Measurements from ENCODE around the gene FAM234A.

FAM234A gene

GRCh38 chr16:303760-304505 is 69.3 kb downstream of the FAM234A start:
- no peak for TF ChIP-seq CTCF (IDR thresholded peaks at IDR 0.05; ENCODE audit: borderline replicate concordance, insufficient read depth, low read depth, low read length)
- H3K4me3 ChIP-seq (ENCODE audit: low read depth, low read length) = no peak overlapping the region

- no peak for TF ChIP-seq CTCF (IDR thresholded peaks at IDR 0.05; ENCODE audit: borderline replicate concordance, insufficient read depth, low read depth, low read length)
- no peak overlapping the region for H3K4me3 ChIP-seq (ENCODE audit: low read depth, low read length)
These were observed 71.5 kb downstream of the FAM234A start for GRCh38 chr16:305916-306626.

- no peak for TF ChIP-seq CTCF (IDR thresholded peaks at IDR 0.05; ENCODE audit: borderline replicate concordance, insufficient read depth, low read depth, low read length)
These were observed 72.3 kb downstream of the FAM234A start for GRCh38 chr16:306911-307370.

DNA sequence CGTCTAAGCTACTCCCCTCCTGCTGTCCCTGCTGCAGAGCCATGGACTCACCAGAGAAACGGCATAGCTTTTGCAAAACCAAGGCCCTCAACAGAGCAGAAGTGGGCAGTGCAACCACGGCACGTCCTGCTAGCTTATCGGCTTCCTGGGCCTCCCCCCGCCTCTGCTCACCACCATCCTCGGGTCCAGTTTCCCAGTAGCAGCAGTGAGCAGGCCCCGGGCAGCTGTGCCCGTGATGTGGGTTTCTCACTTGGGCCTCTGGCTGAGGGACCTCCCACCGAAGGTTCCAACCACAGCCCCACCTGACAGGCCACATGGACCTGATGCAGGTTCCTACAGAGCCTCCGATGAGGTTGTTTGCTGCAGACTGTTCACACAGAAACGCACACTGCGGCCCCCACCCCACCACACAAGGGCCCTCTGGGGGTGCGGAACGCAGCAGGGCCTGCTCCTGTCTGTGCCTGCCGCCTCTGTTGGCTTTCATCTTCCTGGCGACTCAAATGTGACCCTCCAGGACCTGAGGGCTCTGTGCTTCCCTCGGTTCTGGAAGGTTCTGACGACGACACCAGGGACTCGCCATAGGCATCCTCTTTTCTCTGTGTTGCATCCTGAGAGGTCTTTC is 73.2 kb downstream of the FAM234A start:
- H3K4me3 ChIP-seq (ENCODE audit: low read depth, low read length) = no peak overlapping the region
- TF ChIP-seq CTCF (IDR thresholded peaks at IDR 0.05; ENCODE audit: borderline replicate concordance, insufficient read depth, low read depth, low read length) = no peak

More at GRCh38 chr16:306911-307370, 72.3 kb downstream of the FAM234A start:
- H3K4me3 ChIP-seq (ENCODE audit: low read depth, low read length) = no peak overlapping the region

DNA sequence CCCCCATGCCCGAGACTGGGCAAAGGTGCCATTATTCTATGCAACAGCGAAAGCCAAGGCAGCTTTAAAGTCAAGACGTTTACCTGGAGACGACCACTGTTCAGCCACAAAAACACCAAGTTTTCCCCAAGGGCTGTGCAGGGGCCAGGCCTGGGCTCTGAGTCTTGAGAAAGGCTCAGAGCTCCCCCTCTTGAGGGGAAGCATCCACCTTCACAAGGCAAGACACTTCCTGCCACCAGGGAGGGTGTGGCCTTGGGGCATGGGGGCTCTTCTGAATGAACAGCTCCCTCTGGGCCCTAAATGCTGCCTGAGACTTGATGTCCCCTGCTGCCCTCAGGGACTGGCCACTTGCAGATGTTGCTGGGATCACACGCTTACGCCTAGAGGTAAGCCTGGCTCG is 74.9 kb downstream of the FAM234A start:
- no peak overlapping the region for H3K4me3 ChIP-seq (ENCODE audit: low read depth, low read length)
- TF ChIP-seq CTCF (IDR thresholded peaks at IDR 0.05; ENCODE audit: borderline replicate concordance, insufficient read depth, low read depth, low read length) = no peak

DNA sequence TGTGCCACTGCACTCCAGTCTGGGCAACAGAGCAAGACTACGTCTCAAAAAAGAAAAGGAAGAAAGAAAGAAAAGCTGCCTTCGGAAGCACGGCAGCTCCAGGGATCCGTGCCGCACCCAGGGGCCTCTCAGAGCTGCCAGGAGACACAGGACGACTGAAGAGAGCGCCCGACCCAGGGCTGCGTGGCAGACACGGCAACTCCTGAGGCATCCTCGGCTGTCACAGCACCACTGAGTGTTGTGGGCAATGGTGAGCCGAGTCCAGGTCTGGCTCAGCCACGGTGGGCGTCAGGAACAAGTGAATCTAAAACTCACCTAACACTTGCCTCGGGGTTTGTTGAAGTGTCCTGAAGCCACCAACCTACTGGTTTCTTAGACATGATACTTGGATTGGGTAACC is 77.1 kb downstream of the FAM234A start:
- TF ChIP-seq CTCF (IDR thresholded peaks at IDR 0.05; ENCODE audit: borderline replicate concordance, insufficient read depth, low read depth, low read length) = no peak
- no peak overlapping the region for H3K4me3 ChIP-seq (ENCODE audit: low read depth, low read length)
